MM.1S (cell line): ENCODE results near the gene B4GALT5.

Source experiments
- CTCF ChIP-seq: fragments of 300-600 bp; sonication (generic); IDR thresholded peaks from 2 replicates; pipeline ENCODE4 v1.5.1; 2016; ENCODE audit warnings: antibody characterized with exemption, low read length, mixed read lengths
- EZH2 ChIP-seq: fragments of 300-600 bp; sonication (generic); optimal IDR thresholded peaks from 2 replicates; pipeline ENCODE3; 2017; ENCODE audit warnings: low read depth, mild to moderate bottlenecking, antibody characterized with exemption, low read length, mixed read lengths
- EZH2phosphoT487 ChIP-seq: fragments of 300-600 bp; sonication (generic); IDR thresholded peaks from 2 replicates; pipeline ENCODE4 v1.6.1; 2018; ENCODE audit warnings: antibody characterized with exemption, low read length

DNA sequence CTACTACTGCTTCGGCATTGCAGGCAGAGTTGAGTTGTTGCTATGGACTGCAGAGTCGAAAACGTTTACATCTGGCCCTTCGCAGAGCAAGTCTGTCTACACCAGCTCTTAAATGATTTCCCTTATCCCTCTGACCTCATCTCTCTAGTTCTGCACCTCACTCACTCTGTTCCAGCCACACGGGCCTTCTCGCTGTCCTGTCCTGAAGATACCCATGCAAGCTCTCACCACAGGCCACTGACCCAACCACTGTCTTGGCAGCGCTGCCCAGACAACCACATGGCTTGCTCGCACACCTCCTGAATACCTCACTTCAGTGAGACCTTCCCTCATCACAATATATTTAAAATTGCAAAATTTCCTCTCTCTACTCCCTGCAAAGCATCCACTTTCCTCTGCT, 31.4 kb downstream of the B4GALT5 start:
- TF ChIP-seq CTCF = no peak
- TF ChIP-seq EZH2phosphoT487 = no peak
- no peak for TF ChIP-seq EZH2
